ENCODE measurements around the gene PDE6D.

GRCh38 chr2:231720987-231721966, 59.8 kb downstream of the PDE6D start:
- TF ChIP-seq POLR2AphosphoS5 (IDR thresholded peaks at IDR 0.05; ENCODE audit: insufficient read depth in 1 of 2, low read depth in 1 of 2): no peak
- TF ChIP-seq CTCF (IDR thresholded peaks at IDR 0.05): no peak

All from vagina (tissue), 2 donors.